HepG2 (cell line): ENCODE measurements around the gene CSTB. TPM values are rescaled to one million over a fixed set of nuclear protein-coding genes. Genes with fewer than 3 reads are reported as not detected.

Experiments
- BRCA1 ChIP-seq: sonication (generic); formaldehyde crosslinking; IDR thresholded peaks from 2 replicates; pipeline ENCODE4 v1.4.0; 2020; ENCODE audit warnings: missing genetic modification reagents
- DDIT3 ChIP-seq: sonication (generic); formaldehyde crosslinking; IDR thresholded peaks from 2 replicates; pipeline ENCODE4 v1.4.0; 2020; ENCODE audit warnings: mild to moderate bottlenecking, missing genetic modification reagents
- EZH2 ChIP-seq: conservative IDR thresholded peaks from 2 replicates; pipeline ENCODE4 v1.6.1; 2012; ENCODE audit warnings: mild to moderate bottlenecking, low read depth, low read length, moderate library complexity
- FOXC1 ChIP-seq: sonication (generic); formaldehyde crosslinking; IDR thresholded peaks from 2 replicates; pipeline ENCODE4 v1.8.0; 2022; ENCODE audit warnings: mild to moderate bottlenecking, missing genetic modification reagents, borderline replicate concordance
- GATAD1 ChIP-seq: IDR thresholded peaks from 2 replicates; pipeline ENCODE4 v1.6.1; 2016; ENCODE audit warnings: missing genetic modification reagents, missing compliant biosample characterization
- GPBP1L1 ChIP-seq: sonication (generic); formaldehyde crosslinking; IDR thresholded peaks from 2 replicates; pipeline ENCODE4 v1.5.0; 2020; ENCODE audit warnings: mild to moderate bottlenecking, missing genetic modification reagents
- HDAC1 ChIP-seq: sonication (generic); formaldehyde crosslinking; IDR thresholded peaks from 2 replicates; pipeline ENCODE4 v1.5.1; 2020; ENCODE audit warnings: mild to moderate bottlenecking, missing genetic modification reagents
- HES4 ChIP-seq: sonication (generic); formaldehyde crosslinking; IDR thresholded peaks from 2 replicates; pipeline ENCODE4 v1.9.0; 2021; ENCODE audit warnings: mild to moderate bottlenecking, missing genetic modification reagents, borderline replicate concordance
- KMT2A ChIP-seq: sonication (generic); formaldehyde crosslinking; IDR thresholded peaks from 2 replicates; pipeline ENCODE4 v1.4.0; 2020; ENCODE audit warnings: missing genetic modification reagents
- LBX2 ChIP-seq: sonication (generic); formaldehyde crosslinking; IDR thresholded peaks from 2 replicates; pipeline ENCODE4 v1.5.0; 2020; ENCODE audit warnings: missing genetic modification reagents, mild to moderate bottlenecking, borderline replicate concordance
- MBD4 ChIP-seq: IDR thresholded peaks from 2 replicates; pipeline ENCODE4 v1.6.1; 2012; ENCODE audit warnings: low read length, inconsistent platforms, borderline replicate concordance
- MEIS2 ChIP-seq: sonication (generic); formaldehyde crosslinking; IDR thresholded peaks from 2 replicates; pipeline ENCODE4 v1.9.0; 2021; ENCODE audit warnings: mild to moderate bottlenecking, missing genetic modification reagents
- THAP11 ChIP-seq: IDR thresholded peaks from 2 replicates; pipeline ENCODE4 v1.6.1; 2016; ENCODE audit warnings: missing biosample characterization, missing genetic modification reagents
- ZBTB3 ChIP-seq: sonication (generic); formaldehyde crosslinking; IDR thresholded peaks from 2 replicates; pipeline ENCODE4 v1.4.0; 2020; ENCODE audit warnings: low read depth, mild to moderate bottlenecking, moderate library complexity, missing genetic modification reagents, borderline replicate concordance
- ZFP91 ChIP-seq: sonication (generic); formaldehyde crosslinking; IDR thresholded peaks from 2 replicates; pipeline ENCODE4 v1.9.0; 2022; ENCODE audit warnings: missing genetic modification reagents, mild to moderate bottlenecking, borderline replicate concordance
- ZIK1 ChIP-seq: sonication (generic); formaldehyde crosslinking; IDR thresholded peaks from 2 replicates; pipeline ENCODE4 v1.5.0; 2020; ENCODE audit warnings: mild to moderate bottlenecking, low read depth, missing genetic modification reagents, borderline replicate concordance
- ZNF138 ChIP-seq: sonication (generic); formaldehyde crosslinking; IDR thresholded peaks from 2 replicates; pipeline ENCODE4 v1.5.0; 2020; ENCODE audit warnings: mild to moderate bottlenecking, low read depth, missing genetic modification reagents
- ZNF280D ChIP-seq: sonication (generic); formaldehyde crosslinking; IDR thresholded peaks from 2 replicates; pipeline ENCODE4 v1.5.1; 2020; ENCODE audit warnings: mild to moderate bottlenecking, missing genetic modification reagents
- ZNF34 ChIP-seq: sonication (generic); formaldehyde crosslinking; IDR thresholded peaks from 2 replicates; pipeline ENCODE4 v1.4.0; 2020; ENCODE audit warnings: mild to moderate bottlenecking, missing genetic modification reagents, borderline replicate concordance
- ZNF776 ChIP-seq: sonication (generic); formaldehyde crosslinking; IDR thresholded peaks from 2 replicates; pipeline ENCODE4 v1.4.0; 2020; ENCODE audit warnings: mild to moderate bottlenecking, missing genetic modification reagents
- ZNF841 ChIP-seq: sonication (generic); formaldehyde crosslinking; IDR thresholded peaks from 2 replicates; pipeline ENCODE4 v1.8.1; 2023; ENCODE audit warnings: missing genetic modification reagents, borderline replicate concordance
- polyA plus RNA-seq, 8 experiments: library from polyadenylated mRNA; depleted of rRNA in 3 of 8; stranded (reverse) in 7 of 8; unstranded in 1 of 8; fragments of >200 nt; fragmentation: Illumina TruSeq in 4 of 8; extraction: Trizol in 4 of 8; gene quantifications; 2 replicates each; pipeline versions ENCODE4 v1.2.1 to v1.2.3, GENCODE V29; 2011 to 2016; ENCODE audit warnings: low read depth in 4 of 8, missing spikeins in 1 of 8, mixed read lengths in 1 of 8; ENCODE audit not compliant: insufficient read depth in 1 of 8
- total RNA-seq, 5 experiments: library from RNA; depleted of rRNA; stranded (reverse); fragments of >200 nt; fragmentation: Illumina TruSeq; extraction: Trizol; gene quantifications; 2 replicates each; pipeline ENCODE4 v1.2.3, GENCODE V29; 2016; ENCODE audit warnings: low read depth in 1 of 5

Gene CSTB
- total and polyA plus RNA-seq, 2 of the 13 experiments (the other 11 are each of a cell fraction or from before 2014, with no cell fraction given), result 11.7 to 94.1 TPM

GRCh38 chr21:43789276-43790009 lies 13.3 kb upstream of the CSTB start, which contains the start of gene RRP1 (continued):
- TF ChIP-seq HDAC1 (CRISPR knock-in tag) (peak; percentile 93), ZFP91 (peak; percentile 68), ZNF841 (CRISPR knock-in tag) (no peak), EZH2 (no peak), LBX2 (peak; percentile 86; the same call in 1 of the 2 replicates), BRCA1 (CRISPR knock-in tag) (peak; percentile 68; the same call in 1 of the 2 replicates), GPBP1L1 (CRISPR knock-in tag) (no peak), ZNF138 (CRISPR knock-in tag) (no peak), HES4 (CRISPR knock-in tag) (peak; percentile 78), GATAD1 (CRISPR knock-in tag) (peak; percentile 95), ZIK1 (CRISPR knock-in tag) (peak; percentile 98), ZNF280D (CRISPR knock-in tag) (no peak), ZBTB3 (CRISPR knock-in tag) (0 out of 2 replicates have a peak, but pooled peaks have one; percentile 84), MEIS2 (CRISPR knock-in tag) (peak; percentile 89; the same call in 1 of the 2 replicates), MBD4 (no peak), DDIT3 (CRISPR knock-in tag) (no peak), ZNF776 (CRISPR knock-in tag) (peak; percentile 65; the same call in 1 of the 2 replicates), KMT2A (CRISPR knock-in tag) (peak; percentile 85; the same call in 1 of the 2 replicates), ZNF34 (CRISPR knock-in tag) (0 out of 2 replicates have a peak, but pooled peaks have one; percentile 68), FOXC1 (CRISPR knock-in tag) (peak; percentile 85; the same call in 1 of the 2 replicates), THAP11 (CRISPR knock-in tag) (peak; percentile 91)
